HT1080 (cell line): Measurements from ENCODE around the gene RIIAD1. TPM values are rescaled to one million over a fixed set of nuclear protein-coding genes. Genes with fewer than 3 reads are reported as not detected.
"Not testable (repeated sequence)": the region's sequence is repeated elsewhere in the genome, so short reads cannot be mapped to it uniquely, and the experiment has no call there.

ENCODE experiments used
- DNase-seq: peaks from one replicate; pipeline ENCODE4 v3.0.0-alpha.2; 2015; ENCODE audit warnings: low read depth
- total RNA-seq: library from RNA; depleted of rRNA; stranded (reverse); fragments of >200 nt; shearing (Covaris generic); gene quantifications from 2 replicates; pipeline ENCODE4 v1.2.3, GENCODE V29; 2014

Gene RIIAD1
- total RNA-seq, 1 experiment from 2014 or later = not detected

GRCh38 chr1:151729966-151730291, 8.6 kb downstream of the RIIAD1 start:
- no peak for DNase-seq

GRCh38 chr1:151733126-151733525, 11.8 kb downstream of the RIIAD1 start:
- DNase-seq = no peak

DNA sequence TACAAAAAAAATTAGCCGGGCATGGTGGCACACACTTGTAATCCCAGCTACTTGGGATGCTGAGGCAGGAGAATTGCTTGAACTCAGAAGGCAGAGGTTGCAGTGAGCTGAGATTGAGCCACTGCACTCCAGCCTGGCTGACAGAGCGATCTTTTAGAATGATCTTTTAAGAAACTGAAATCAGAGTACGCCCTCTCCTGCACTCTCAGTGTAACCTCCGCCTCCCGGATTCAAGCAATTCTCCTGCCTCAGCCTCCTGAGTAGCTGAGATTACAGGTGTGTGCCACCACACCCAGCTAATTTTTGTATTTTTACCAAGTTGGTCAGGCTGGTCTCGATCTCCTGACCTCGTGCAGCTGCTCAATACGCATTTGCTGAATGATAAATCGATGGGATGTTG, 12.7 kb downstream of the RIIAD1 start:
- DNase-seq = not testable (repeated sequence)

- no peak for DNase-seq
Measured at GRCh38 chr1:151737026-151737425, 15.7 kb downstream of the RIIAD1 start.

DNA sequence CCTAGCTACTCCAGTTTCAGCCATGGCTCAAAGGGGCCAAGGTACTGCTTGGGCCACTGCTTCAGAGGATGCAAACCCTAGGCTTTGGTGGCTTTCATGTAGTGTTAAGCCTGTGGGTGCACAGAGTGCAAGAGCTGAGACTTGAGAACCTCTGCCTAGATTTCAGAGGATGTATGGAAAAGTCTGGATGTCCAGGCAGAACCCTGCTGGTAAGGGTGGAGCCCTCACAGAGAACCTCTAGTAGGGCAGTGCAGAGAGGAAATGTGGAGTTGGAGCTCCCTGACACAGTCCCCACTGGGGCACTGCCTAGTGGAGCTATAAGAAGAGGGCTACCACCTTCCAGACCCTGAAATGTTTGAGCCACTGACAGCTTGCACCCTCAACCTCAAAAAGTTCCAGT, 16.2 kb downstream of the RIIAD1 start:
- DNase-seq = no peak

DNA sequence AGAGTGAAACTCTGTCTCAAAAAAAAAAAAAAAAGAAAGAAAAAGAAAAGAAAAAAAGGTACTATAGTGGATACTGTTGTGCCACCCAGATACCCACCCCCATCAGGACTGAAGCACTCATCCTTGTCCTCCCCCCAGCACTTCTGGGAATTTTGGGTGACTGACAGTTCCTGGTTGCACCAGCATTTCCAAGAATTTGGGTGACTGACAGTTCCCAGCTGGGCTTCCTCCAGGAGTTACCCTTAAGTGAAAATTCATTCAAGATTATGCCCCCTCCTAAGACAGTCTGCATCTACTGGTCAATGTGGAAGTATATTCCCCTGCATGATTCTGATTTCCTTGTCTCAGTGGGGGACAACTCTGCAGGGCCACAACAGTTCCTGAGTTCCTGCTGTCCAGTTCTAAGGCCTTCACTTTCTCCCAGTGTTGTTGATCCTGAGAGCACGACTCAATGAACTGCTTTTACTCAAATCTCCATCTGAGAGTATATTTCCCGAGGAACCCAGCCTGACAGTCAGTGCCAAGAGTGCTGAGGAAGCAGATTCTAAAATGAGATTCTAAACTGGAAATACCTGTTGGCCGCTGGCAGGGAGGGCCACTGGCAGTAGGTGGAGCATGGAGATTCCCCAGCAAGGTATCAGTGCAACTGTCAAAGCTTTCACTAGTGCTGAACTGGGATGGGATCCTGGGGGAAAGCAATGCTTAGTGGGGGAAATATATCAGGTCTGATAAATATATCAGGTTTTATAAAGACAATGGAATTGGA, 18.5 kb downstream of the RIIAD1 start:
- DNase-seq = no peak

DNA sequence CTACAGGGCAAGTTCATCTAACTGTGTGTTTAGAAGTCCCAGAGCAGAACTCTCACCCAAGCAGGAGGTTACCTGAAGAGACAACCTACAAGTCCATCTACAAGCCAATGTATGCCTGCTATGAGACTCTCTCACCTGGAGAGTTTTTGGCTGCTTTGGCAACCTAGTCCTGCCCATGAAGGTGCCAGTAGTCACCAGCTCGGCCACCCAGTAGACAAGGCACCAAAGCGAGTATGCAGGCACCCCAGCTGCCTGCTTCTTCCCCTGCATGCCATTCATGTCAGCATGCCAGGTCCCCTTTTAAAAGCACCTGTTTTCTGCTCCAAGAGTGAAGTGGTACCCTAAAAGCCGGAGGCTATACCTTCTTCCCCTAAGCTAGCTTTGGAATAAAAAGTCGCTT, 20.2 kb downstream of the RIIAD1 start:
- DNase-seq = no peak

GRCh38 chr1:151756291-151756690, 35.0 kb downstream of the RIIAD1 start:
- DNase-seq = peak; percentile 65

DNA sequence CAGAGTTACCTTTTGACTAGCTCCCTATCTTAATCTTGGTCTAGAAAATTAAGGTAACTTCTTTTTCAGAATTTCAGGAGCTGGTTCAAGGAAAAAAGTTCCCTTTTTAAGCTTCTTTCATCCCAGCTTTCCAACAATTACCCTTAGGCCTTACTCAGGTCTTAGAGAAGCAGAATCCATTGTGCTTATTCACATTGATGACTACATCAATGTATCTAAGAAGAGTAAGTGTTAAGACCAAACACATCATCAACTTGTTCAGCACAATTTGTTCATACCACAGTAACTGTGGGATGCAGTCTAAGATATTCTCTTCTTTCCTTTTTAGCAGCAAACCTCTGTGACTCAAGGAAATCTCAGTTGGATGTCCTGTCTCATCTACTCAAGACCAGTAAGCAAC, 37.9 kb downstream of the RIIAD1 start:
- no peak for DNase-seq

DNA sequence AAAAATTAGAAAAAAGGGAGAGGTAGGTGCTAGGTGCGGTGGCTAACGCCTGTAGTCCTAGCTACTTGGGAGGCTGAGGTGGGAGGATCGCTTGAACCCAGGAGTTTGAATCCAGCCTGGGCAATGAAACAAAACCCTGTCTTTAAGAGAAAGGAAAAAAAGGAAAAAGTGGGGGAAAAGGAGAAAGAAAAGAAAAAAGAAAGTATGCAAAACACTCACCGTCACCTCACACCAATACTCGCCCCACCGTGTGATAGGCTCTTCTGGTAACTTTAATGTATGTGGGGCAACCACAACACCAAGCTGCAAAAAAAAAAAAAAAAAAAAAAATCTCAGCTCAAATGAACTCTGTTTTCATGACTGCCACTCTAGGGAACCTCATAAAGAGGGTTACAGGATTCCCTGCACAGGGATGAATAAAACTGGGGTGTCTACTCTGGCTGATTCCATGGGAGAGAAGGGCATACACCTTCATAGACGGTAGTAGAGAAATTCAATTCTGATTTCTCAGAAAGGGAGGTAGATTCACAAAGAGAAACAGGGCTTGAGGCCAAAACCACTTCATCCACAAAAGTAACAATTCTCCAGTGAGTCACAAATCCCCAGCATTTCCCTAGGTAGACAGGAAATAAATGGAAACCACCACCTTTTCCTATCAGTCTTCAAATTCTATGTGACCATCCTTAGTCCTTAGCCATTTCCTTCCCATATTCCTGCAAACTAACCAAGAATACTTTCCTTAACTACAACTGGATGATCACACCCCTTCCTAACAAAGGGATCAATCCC, 39.5 kb downstream of the RIIAD1 start:
- DNase-seq = peak; percentile 71

DNA sequence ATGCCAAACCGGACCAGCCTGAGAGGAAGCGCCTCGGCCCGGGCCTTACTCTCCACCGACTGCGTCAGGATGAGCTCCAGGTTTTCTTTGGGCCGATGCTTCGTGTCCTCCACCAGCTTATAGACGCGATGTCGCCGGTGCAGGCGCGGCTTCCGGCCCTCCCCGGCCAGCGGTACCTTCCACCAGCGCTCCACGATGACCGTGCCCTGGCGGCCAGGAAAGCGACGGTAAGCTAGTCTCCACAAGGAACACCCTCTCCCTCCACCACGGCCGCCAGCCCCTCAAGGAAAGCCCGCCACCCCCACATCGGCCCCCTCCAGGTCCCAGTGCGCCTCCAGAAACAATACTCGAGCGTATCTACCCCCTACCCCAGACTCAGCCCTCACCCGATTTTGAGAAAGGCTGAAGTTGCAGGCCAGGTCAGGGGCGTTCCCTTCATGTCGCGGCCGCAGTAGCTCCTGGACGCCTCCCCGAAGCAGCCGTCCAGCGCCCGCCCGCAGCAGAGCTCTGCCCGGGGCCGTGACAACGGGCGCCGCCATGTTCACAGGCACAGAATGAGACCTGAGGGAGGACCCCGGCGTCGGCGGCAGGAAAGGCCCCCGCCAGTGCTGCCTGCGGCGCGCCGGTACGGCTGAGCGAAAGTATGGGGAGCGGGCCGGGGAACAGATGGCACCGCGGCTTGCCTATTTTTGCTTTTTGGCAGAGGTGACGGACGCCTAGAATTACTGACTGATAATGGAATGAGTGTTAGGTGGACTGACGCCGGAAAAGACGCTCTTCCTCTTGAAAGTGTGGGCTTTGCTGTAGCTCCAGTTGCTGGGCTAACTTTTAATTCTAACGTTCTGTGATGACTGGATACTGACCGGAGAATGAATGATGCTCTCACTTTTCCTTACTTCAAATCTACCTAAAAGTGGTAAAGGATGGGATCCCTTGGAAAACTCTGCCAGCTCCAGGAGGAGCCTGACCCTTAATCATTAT, 41.9 kb downstream of the RIIAD1 start, which contains the start of gene MRPL9:
Gene MRPL9, minus strand, starts transcription at position 556 of the 981 bp plus-strand sequence. Its CDS starts 17 bp downstream, at position 539.
- peak; percentile 80 for DNase-seq

DNA sequence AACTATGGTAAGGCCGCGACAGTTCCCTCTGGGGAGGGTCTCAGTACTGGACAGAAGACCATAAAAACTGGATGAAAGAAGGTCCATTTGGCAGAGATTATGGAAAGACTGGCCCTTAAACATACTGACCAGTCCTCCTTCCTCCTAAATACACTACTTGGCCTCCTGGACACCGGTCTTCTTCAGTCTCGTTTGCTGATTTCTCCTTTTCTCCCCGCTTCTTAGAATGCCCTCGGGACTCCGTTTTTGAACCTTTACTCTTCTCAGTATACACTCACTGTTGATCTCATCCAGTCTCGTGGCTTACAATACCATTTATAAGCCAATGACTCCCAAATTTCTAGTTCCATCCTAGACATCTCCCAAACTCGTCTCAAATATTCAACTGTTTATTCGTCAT, 42.7 kb downstream of the RIIAD1 start:
- DNase-seq = no peak

- not testable (repeated sequence) for DNase-seq
Measured at GRCh38 chr1:151768351-151769066, 47.2 kb downstream of the RIIAD1 start.

GRCh38 chr1:151769270-151769669, 47.9 kb downstream of the RIIAD1 start:
- DNase-seq = not testable (repeated sequence)

GRCh38 chr1:151773702-151774101, 52.4 kb downstream of the RIIAD1 start:
- DNase-seq = peak; percentile 93

DNA sequence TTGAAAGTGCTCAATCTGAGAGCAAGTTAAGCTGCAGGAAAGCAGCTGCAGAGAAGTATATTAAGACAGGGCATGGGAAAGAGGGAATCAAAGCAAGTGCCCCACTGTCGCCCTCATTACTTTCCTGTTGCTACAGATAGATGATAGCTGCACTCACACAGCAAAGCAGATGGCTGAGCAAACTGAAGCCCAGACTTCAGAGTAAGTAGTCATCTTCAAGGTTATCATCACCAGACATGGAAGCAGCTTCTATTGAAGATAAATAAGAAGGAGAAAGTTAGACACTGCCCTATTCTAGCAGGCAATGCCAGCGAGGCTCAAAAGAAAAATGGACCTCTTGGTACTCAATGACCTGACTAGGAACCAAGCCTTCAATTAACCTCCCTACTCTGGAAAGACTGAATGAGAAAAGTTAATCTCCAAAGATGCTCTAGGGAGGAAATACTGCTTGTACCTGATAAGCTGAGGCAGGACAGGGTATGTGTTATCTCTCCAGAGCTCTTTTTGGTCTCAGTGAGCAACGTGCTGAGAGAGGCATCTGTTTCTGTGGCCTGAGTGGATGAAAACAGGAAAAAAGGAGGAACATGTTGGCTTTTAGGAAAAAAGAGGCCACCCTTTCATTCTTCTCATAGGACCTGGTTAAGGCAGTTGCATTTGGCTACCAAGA, 53.1 kb downstream of the RIIAD1 start:
- no peak for DNase-seq

DNA sequence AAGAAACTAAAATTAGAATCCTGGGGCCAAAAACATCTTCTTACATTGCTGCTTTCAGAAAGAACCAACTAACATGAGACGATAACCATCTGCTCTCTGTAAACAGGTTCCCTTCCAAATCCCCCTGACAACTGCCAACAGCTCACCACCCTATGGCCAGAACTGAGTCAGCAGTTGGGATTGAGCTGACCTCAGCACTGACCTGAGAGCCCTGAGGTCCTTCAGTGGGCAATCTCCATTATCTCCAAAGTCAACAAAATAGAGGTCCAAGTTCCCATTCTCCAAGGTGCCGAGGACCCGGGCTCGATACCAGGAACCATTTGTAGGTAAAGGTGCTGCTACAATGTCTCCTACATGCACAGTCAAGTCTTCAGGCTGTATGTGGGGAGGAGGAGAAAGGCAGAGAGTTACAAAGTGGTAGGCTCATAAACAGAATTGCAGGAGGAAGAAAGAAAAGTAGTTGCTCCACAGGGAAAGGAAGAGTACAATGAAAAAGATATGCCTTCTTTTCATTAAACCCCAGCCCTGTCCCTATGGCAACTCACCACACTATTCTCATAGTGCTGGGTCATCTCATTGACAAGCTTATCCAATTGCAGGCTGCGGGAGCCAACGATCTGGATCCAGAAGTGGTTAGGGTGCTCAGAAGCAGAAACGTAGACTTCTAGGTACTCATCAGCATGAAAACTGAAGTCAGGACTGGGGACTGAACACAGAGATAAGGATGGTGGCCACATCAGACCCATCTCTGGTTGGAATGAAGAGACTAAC, 54.8 kb downstream of the RIIAD1 start:
- no peak for DNase-seq

DNA sequence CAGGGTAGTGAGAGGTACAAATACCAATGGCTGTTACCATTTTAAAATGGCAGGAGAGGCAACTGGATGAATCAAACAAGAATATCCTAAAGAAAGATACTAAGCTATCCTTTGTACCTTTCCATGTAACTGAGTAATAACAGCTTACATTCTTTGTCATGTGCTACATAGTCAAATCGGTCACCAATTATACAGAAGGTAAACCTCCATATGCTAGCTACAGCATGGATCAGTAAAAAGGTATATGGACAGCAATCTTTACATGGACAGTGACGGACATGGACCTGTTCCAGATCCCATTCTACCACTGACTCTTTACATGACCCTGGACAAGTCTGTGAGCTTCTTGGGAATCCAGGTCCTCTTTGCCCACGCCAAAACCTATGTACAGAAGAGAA, 55.3 kb downstream of the RIIAD1 start:
- DNase-seq = no peak

DNA sequence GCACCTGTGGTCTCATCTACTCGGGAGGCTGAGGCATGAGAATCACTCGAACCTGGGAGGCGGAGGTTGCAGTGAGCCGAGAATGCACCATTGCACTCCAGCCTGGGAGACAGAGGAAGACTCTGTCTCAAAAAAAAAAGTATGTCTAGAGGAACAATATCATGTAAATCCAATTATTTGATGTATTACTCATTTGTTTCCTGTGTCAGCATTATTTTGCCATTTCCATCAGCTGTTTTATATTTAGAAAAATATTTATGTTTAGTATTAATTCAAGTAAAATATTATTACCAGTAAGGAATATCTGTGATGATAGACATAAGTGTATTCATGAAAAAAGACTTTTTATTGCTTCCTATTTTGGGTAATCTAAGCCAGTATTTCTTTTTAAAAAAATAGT, 56.0 kb downstream of the RIIAD1 start:
- no peak for DNase-seq
